Esophagus squamous epithelium (tissue), 4 donors: ENCODE data around the gene SLC35F3.

Experiments
- CTCF ChIP-seq, 6 experiments: fragments of 450-650 bp in 4 of 6; fragments of 200-600 bp in 2 of 6; sonication (generic) in 2 of 6; IDR thresholded peaks; one replicate each; pipeline ENCODE4 v1.5.1; 2016 to 2019; ENCODE audit warnings: antibody characterized with exemption in 6 of 6, mild to moderate bottlenecking in 4 of 6, moderate library complexity in 4 of 6
- POLR2A ChIP-seq, 4 donors: fragments of 450-650 bp; IDR thresholded peaks; one replicate each; pipeline ENCODE4 v1.6.1; 2017; ENCODE audit warnings: antibody characterized with exemption in 4 of 4, mild to moderate bottlenecking in 4 of 4, moderate library complexity in 3 of 4

- TF ChIP-seq CTCF (IDR thresholded peaks at IDR 0.05), result no peak
- no peak for TF ChIP-seq POLR2A (IDR thresholded peaks at IDR 0.05)
Observed at GRCh38 chr1:234201600-234201999, 297.1 kb downstream of the SLC35F3 start.
